Caki2 (cell line): ENCODE results near the gene TRMT10B. TPM values are rescaled to one million over a fixed set of nuclear protein-coding genes. Genes with fewer than 3 reads are reported as not detected.

Experiments used
- DNase-seq: peaks from one replicate; pipeline ENCODE4 v3.0.0-alpha.2; 2015; ENCODE audit warnings: low read depth
- in situ Hi-C: cut with HindIII; loops from 2 replicates; pipeline ENCODE4 v1.10.0; 2016; ENCODE audit warnings: low sequenced_read_pairs, low pct_unique_long_range_greater_than_20kb, mixed read lengths
- total RNA-seq: library from RNA; depleted of rRNA; stranded (reverse); fragments of >200 nt; shearing (Covaris generic); gene quantifications from 2 replicates; pipeline ENCODE4 v1.2.3, GENCODE V29; 2014; ENCODE audit warnings: low replicate concordance; rRNA removed

The TRMT10B gene, protein sequence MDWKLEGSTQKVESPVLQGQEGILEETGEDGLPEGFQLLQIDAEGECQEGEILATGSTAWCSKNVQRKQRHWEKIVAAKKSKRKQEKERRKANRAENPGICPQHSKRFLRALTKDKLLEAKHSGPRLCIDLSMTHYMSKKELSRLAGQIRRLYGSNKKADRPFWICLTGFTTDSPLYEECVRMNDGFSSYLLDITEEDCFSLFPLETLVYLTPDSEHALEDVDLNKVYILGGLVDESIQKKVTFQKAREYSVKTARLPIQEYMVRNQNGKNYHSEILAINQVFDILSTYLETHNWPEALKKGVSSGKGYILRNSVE
- total RNA-seq, result 2.5 and 6.1 TPM in 2 replicates

DNA sequence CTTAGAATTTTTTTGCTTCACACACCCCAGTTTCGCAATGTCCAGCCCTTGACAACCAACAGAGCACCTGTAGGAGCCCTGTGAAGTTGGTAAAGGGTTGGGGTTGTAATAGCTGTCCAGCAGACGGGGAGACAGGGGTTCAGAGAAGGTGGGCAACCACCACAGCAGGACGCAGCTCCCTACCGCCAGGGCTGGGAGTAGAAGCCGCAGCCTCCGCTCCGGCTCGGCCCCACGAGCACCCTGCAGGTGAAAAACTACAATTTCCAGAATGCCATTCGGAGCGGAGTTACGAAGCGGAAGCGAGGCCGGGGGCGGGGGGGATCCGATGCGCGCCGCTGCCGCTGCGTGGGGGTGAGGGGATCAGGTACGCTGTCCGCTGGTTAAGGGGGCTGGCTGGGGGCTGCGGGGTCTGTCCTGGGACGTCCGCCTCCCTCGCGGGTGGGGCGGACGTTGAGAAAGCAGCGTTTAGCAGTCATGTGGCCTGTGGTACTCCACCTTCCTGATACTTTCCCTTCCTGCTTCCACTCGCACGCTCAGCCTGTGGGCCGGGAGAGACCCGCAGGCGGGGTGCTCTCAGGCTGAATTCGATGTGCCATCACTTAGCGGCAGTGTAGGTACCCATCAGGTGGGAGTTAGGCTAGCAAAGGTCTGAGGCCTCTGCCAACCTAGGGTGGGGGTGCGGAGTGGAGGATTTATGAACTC, at the start of gene TRMT10B:
Gene TRMT10B, plus strand, starts transcription at position 317 of the 702 bp plus-strand sequence. CDS start 8,127 bp downstream, outside the sequence.
- in situ Hi-C loops, result no loop called here
- peak; percentile 54 for DNase-seq

DNA sequence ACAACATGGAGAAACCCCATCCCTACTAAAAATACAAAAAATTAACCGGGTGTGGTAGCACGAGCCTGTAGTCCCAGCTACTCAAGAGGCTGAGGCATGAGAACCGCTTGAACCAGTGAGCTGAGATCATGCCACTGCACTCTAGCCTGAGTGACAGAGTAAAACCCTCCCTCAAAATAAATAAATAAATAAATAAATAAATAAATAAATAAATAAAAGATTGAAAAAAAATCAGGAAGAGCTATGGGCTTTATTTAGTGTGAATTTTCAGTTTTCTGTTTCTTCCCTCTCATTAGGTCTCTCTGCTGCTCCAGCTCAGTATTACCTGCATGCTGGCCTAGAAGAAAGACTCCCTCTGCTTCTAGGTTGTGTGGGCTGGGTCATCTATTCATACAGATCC, 47.8 kb upstream of the TRMT10B start:
- DNase-seq, result no peak
- in situ Hi-C loops, result no loop called here

DNA sequence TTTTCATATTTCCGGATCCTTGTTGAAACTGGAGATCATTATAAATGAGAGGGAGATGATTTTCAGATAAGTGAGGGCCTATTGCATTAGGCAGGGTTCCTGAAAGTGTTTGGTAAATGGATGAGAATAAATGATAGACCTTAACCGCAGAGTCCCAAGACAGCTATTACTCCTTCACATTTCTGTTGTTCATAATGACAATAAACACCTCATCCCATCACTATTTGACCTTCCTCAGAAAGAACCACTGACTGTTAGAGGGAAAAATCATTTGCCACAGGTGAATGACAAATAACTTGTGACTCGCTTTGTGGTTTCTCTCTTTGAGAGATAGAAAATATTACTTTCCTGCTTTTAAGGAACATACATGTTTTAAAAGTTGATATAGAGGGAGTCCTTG, 47.3 kb upstream of the TRMT10B start:
- in situ Hi-C loops, result no loop called here
- peak; percentile 2 for DNase-seq

DNA sequence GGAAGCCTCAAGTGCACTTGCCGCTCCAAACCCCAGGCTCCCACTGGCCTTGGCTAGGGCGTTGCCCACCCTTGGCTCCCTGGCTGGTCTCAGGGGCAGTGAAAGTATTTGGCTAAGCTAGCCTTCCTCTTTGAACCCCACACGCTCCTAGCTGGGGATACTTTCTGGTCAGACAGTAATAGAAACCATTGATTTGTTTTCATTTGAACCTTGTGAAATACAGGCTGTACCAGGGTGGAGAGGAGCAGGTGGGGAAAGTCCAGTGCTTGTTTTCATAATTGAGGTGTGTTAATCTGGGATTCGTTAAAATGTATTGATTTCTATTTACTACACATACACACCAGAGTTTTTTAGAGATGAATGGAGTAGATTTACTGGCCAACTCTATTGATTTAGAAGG, 45.9 kb upstream of the TRMT10B start:
- no peak for DNase-seq
- in situ Hi-C loops, result no loop called here

DNA sequence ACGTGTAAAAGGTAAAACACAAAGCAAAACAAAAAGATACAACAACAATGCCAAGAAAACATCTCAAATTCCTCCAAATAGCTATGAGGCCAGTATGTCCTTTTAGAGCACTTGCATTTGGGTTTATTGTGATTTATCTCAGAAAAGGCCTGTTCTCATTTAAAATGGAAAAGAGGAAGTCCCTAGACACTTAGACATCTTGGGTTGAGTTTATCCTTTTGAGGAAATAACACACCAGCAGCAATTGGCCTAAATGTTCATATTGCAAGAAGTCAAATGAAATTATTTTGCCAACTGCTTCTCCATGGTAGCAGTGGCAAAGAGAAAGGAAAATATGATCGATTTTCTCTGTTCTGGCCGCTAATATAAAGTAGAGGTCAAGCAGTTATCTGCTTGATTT, 43.6 kb upstream of the TRMT10B start:
- in situ Hi-C loops, result no loop called here
- DNase-seq, result no peak

DNA sequence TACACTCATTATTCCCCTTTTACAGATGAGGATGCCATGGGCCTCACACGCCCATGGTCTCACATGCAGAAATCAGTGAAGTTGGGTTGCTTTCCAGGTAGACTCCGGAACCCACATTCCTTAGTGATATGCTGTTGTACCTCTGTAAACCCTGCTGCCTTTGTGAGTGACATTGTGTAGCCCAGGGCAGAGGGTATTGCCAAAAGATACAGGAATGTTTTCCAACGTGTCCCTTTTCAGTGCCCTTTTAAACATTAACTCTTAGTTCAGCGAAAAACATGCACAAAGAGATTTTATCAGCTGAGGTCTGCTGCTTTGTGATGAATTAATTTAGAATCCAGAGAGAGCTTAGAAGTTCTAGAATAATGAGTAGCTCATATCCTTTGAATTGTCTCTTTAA, 38.3 kb upstream of the TRMT10B start:
- in situ Hi-C loops, result no loop called here
- DNase-seq, result no peak

DNA sequence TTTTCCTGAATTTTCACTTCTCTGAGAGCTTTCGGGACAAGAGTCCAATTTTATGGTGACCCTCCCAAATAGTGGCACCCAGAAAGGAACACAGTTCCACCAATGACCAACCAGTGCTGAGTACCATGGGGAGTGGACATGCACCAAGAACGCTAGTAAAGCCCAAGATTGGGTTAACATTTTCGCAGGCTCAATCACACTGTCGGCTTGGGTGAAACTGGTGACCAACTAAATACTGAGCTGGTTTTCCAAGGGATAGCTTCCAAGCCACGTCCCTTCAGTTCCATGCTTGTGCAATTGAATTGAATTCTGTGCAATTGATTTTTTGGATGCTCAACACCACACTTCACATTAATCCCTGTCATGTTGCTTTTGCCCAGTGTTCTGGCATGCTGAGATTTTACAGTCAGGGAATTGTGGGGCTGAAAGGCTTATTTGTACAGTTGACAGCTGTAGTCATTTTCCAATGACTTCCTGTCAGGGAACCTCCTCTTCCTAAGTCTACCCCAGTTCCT, 37.6 kb upstream of the TRMT10B start:
- in situ Hi-C loops, result no loop called here
- DNase-seq, result no peak

DNA sequence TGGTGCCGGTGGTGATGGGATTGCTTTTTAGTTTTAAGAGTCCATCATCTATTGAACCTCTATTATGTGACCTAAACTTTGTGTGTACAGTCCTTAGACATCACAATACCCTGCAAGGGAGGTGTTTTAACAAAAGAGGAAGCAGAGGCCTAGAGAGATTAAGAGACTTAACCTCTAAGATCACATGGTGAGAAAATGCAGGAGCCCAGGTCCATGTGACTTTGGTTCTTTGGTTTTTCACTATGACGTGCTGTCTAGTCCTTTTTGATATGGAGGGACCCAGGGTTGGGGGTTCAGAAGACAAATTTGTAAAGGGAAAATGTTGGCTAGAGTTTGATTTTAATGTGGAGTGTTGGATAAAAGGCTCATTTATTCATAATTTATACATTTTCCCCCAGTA, 34.1 kb upstream of the TRMT10B start:
- in situ Hi-C loops, result no loop called here

DNA sequence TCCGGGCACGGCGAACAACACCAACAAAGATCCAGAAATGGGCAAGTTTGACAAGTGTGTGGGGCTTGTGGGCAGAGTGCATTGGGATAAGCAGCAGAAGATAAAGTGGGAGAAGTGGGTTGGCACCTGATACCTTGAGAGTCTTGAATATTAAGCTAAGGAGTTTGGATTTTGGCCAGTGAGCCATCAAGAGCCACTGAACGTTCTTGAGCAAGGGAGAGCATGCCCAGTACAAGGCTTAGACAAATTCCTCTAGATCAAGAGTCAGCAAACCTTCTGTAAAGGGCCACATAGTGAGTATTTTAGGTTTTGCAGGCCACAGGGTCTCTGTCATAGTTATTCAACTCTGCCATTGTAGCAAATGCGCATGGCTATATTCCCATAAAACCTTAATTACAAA, 26.6 kb upstream of the TRMT10B start:
- DNase-seq, result no peak
- in situ Hi-C loops, result no loop called here

More for the DNA sequence above, 34.1 kb upstream of the TRMT10B start:
- no peak for DNase-seq

DNA sequence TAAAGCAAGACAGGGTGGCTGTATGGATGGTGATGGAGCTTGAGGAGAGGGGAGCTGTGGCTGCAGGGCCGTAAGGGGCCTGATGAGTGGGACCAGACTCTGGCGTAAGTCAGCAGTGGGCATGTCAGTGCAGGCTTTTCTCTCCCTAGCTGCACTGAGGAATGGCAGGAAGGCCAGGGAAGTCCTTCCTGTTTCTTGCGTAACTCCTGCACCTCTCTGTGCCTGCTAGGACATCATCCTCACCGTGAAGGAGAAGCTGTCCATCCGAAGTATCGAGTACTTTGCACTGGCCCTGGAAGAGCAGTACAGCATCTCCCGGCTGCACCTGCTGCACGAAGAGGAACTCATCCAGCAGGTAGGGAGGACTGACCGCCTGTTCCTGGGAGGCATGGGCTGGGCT, 24.1 kb upstream of the TRMT10B start:
- DNase-seq, result no peak
- in situ Hi-C loops, result no loop called here

DNA sequence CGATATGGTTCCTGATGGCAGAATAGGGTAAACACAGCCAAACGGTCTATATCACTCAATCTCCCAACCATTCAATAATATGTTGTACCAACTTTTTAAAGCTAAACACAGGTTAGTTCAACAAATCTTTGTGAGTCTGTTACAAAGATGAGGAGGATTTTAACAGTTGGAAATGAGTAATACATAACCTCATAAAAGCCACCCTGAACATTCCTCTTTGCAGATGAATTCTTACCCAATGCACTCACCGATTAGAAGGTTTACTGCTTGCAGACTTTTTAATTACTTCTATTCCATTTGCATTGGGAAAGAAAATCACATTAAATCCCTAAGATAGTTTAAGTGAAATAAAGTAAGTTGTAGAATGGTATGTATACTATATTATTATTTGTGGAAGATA, 23.3 kb upstream of the TRMT10B start:
- in situ Hi-C loops, result no loop called here
- DNase-seq, result no peak

DNA sequence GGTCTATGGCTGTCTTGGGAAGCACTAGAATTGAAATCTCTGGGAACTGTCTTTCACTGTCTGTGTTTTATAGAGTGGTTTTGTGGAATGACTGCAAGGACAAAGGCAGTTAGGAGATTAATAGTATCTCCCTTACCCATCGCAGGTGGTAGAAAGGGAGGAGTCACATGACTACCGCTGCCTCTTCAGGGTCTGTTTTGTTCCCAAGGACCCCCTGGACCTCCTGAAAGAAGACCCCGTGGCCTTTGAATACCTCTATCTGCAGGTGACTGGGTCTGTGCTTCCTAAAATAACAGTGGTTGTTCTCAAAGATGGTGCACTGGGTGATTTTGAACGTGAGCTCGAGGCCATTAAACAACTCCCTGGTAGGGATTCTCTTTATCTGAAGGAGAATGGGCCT, 22.8 kb upstream of the TRMT10B start:
- in situ Hi-C loops, result no loop called here
- DNase-seq, result no peak

DNA sequence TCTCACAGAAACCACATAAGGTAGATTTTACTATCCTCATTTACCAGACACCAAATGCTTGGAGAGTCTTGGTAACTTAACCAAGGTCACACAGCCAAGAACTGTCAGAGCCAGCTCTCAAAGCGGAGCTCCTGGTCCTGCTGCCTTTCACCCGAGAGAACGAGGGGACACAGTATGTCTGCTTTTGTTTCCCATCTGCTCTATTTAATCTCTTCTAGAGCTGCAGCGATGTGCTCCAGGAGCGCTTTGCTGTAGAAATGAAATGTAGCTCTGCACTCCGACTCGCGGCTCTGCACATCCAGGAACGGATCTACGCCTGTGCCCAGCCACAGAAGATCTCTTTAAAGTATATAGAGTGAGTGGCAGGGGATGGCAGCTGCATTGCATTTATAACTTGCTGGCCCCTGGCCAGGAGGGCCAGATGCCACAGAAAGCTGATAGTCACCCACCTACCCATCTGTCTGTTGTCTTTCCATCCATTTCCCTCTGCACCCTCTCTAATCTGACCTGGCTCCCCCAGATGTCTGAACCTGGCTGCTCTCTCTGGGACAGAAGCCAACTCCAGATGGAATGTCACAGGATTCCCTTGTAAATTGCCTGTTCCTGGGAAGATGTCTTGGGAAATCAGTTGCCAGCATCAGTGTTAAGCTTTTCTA, 21.4 kb upstream of the TRMT10B start:
- no peak for DNase-seq
- in situ Hi-C loops, result no loop called here

DNA sequence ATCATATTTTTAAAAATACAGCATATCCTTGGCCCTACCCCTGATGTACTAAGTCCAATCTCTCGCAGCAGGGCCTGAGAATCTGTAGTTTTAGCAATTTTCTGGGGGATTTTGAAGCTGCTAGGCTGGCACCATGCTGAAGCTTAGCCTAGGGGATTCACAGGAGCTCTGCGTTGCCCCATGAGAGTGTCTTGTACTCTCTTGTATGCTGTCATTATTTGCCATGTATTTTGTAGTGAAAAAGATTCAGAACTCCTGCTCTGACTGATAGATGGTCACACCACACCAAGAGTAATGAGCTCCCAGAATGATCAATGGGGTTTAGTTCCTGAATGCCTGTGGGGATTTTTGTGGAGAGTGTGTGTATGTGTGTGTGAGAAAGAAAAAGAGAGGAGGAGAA, 20.7 kb upstream of the TRMT10B start:
- in situ Hi-C loops, result no loop called here
- no peak for DNase-seq

DNA sequence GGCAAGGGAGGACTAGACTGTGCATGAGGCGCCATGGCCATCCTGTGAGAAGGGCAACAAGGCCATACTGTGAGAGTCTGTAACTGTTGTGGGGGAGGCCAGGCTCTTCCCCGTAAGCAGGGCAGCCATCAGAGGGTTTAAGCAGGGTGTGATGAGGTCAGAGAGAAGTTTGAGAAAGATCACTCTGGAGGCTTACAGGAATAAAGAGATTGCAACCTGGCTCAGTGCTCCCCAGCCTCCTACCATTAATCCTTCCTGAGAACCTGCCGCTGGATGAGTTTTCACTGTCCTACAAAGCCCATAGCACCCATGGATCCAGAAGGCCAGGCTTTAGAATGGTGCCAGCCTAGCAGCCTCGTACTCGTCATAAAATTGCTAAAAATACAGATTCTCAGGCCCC, 14.4 kb upstream of the TRMT10B start:
- in situ Hi-C loops, result no loop called here
- no peak for DNase-seq

DNA sequence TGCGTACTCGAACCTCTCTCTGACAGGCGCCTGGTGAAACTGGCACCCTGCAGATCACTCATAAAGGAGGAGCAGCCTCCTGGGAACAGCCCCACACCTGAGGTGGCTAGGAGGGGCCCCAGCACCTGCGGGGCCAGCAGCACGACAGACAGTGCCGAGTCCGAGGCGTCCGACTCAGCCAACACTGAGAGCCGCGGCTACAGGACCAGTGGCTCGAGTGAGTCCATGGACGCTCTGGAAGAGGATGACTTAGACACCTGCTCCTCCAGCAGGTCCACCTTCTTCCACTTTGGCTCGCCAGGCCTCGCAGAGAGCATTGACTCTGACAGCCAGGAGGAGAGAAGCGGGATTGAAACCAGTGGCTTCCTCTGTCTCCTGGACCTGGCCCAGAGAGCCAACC, 13.5 kb upstream of the TRMT10B start:
- no peak for DNase-seq
- in situ Hi-C loops, result no loop called here

DNA sequence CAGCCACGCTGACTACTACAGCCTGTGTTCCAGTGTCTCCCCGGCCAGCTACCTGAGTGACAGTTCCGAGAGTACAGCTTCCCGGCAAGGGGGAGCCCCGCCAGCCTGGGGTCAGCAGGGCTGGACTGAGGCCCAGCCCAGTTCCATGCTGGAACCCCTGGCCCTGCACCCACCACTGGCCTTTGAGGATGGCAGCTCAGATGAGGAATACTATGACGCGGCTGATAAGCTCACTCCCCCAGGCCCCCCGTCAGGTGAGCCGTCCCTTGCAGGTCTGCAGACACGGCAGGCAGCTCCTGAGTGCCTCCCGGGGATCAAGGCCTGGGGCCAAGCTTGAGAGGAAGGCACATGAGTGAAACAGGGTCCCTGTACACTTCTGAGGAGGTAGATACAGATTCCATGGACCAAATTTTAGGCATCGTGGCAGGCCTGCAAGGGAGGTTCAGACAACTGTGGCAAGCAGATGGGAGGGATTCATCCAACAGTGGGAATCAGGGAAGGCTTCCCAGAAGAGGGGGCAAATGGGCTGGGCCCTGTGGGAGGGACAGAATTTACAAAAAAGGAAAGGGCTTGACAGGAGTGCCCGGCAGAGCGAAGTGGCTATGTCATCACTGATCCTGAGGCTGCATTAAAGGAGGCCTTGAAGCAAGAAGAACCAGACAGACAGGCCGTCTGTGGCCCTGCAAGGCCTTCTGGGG, 12.8 kb upstream of the TRMT10B start:
- in situ Hi-C loops, result no loop called here
- DNase-seq, result no peak

DNA sequence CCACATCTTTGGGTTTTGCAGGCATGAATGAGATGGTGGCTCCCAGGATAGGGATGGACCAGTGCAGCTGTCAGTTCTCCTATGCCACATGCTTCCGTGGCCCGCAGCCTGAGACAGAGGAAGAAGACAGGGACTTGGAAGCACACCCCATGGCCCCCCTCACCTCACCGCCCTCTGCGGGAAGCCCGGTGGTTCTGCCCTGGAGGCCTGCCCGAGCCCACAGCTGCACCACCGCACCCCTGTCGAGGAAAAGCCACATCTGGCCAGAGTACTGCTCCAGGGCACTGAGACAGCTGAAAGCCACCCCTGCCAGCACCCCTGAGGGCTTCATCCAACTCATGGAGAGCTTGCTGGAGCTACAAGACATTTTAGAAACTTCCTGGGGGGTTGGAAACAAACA, 7.6 kb upstream of the TRMT10B start:
- no peak for DNase-seq
- in situ Hi-C loops, result no loop called here
